GM19193 (cell line): Measurements from ENCODE around the gene NPHS1.

Experiments
- POLR2A ChIP-seq: IDR thresholded peaks from 4 replicates; pipeline ENCODE4 v1.6.1; 2011; ENCODE audit not compliant: insufficient read depth, insufficient read length; ENCODE audit errors: extremely low read depth

NPHS1 gene

GRCh38 chr19:35812220-35813042 is 39.9 kb downstream of the NPHS1 start, which contains the start of gene PRODH2:
TSS of gene PRODH2 (minus strand) at chr19:35812845. CDS start at chr19:35812805, 40 bp downstream.
- no peak for TF ChIP-seq POLR2A

GRCh38 chr19:35811317-35812219 is 40.7 kb downstream of the NPHS1 start:
- no peak for TF ChIP-seq POLR2A

GRCh38 chr19:35807633-35808032 is 44.7 kb downstream of the NPHS1 start:
- TF ChIP-seq POLR2A = no peak

GRCh38 chr19:35806597-35806996 is 45.7 kb downstream of the NPHS1 start:
- no peak for TF ChIP-seq POLR2A

- no peak for TF ChIP-seq POLR2A
These were observed 46.7 kb downstream of the NPHS1 start for GRCh38 chr19:35805526-35806102.

GRCh38 chr19:35801828-35802227 is 50.5 kb downstream of the NPHS1 start:
- TF ChIP-seq POLR2A = no peak

- no peak for TF ChIP-seq POLR2A
These were observed 54.6 kb downstream of the NPHS1 start for GRCh38 chr19:35797663-35798062.

- TF ChIP-seq POLR2A = no peak
These were observed 55.4 kb downstream of the NPHS1 start for GRCh38 chr19:35796645-35797542.

GRCh38 chr19:35793381-35794165 is 58.7 kb downstream of the NPHS1 start:
- TF ChIP-seq POLR2A = no peak

- no peak for TF ChIP-seq POLR2A
These were observed 59.4 kb downstream of the NPHS1 start for GRCh38 chr19:35792888-35793287.

GRCh38 chr19:35792312-35792711 is 60.0 kb downstream of the NPHS1 start:
- TF ChIP-seq POLR2A = no peak

- no peak for TF ChIP-seq POLR2A
These were observed 60.5 kb downstream of the NPHS1 start for GRCh38 chr19:35791814-35792279.
